ENCODE measurements around the gene SART3. TPM values are rescaled to one million over a fixed set of nuclear protein-coding genes. Genes with fewer than 3 reads are reported as not detected.

Gene SART3
- total RNA-seq, 2 experiments from 2014 or later = 69.3 to 87.1 TPM

- CTCF ChIA-PET = interaction anchor here (0.6 kb wide), 2 partner anchors 27 to 354 kb away, joined by 3 to 5 read pairs; no protein-coding TSS in a partner anchor
Observed at GRCh38 chr12:108530161-108530560, 30.8 kb downstream of the SART3 start.

GRCh38 chr12:108527166-108527496 is 33.8 kb downstream of the SART3 start:
- Mint-ChIP-seq H3K36me3 (ENCODE audit: low read depth) (peaks cover 64% of the 10 kb centered on the region), H3K4me1 (no peaks in the 10 kb centered on the region), H3K27ac (peak overlapping the region; percentile 24), H3K27me3 (no peaks in the 10 kb centered on the region), H3K4me3 (no peak overlapping the region), H3K9me3 (ENCODE audit: low read depth) (no peaks in the 10 kb centered on the region)
- ATAC-seq = no peak
- intact Hi-C loops (cut with DNase I, micrococcal nuclease) = no loop called here
- no peak for DNase-seq
- POLR2A ChIA-PET = no interaction called here
- CTCF ChIA-PET = no interaction called here

More at GRCh38 chr12:108530161-108530560, 30.8 kb downstream of the SART3 start:
- Mint-ChIP-seq H3K27ac (peak overlapping the region; percentile 10), H3K36me3 (ENCODE audit: low read depth) (peaks cover 57% of the 10 kb centered on the region), H3K27me3 (no peaks in the 10 kb centered on the region), H3K4me3 (no peak overlapping the region), H3K9me3 (ENCODE audit: low read depth) (no peaks in the 10 kb centered on the region), H3K4me1 (no peaks in the 10 kb centered on the region)
- intact Hi-C loops (cut with DNase I, micrococcal nuclease) = no loop called here
- POLR2A ChIA-PET = no interaction called here
- no peak for ATAC-seq
- DNase-seq = no peak

- no peak overlapping the region for H3K27ac Mint-ChIP-seq
- intact Hi-C loops (cut with DNase I, micrococcal nuclease) = no loop called here
- ATAC-seq (no peak), DNase-seq (no peak)
- no peak overlapping the region for H3K4me3 Mint-ChIP-seq
- ChIA-PET CTCF (no interaction called here), POLR2A (no interaction called here)
- H3K36me3 Mint-ChIP-seq (ENCODE audit: low read depth) = peaks cover 68% of the 10 kb centered on the region
- H3K9me3 Mint-ChIP-seq (ENCODE audit: low read depth) = no peaks in the 10 kb centered on the region
- no peaks in the 10 kb centered on the region for H3K27me3 Mint-ChIP-seq
- no peaks in the 10 kb centered on the region for H3K4me1 Mint-ChIP-seq
Observed at GRCh38 chr12:108526482-108527165, 34.3 kb downstream of the SART3 start.

GRCh38 chr12:108525681-108526080 is 35.3 kb downstream of the SART3 start:
- H3K4me1 Mint-ChIP-seq = no peaks in the 10 kb centered on the region
- H3K9me3 Mint-ChIP-seq (ENCODE audit: low read depth) = no peaks in the 10 kb centered on the region
- no peak overlapping the region for H3K27ac Mint-ChIP-seq
- intact Hi-C loops (cut with DNase I, micrococcal nuclease) = no loop called here
- H3K4me3 Mint-ChIP-seq = no peak overlapping the region
- peak; percentile 26 for ATAC-seq
- ChIA-PET CTCF (interaction anchor here (0.7 kb wide), 1 partner anchor 188 kb away, joined by 3 read pairs; no protein-coding TSS in a partner anchor), POLR2A (no interaction called here)
- no peaks in the 10 kb centered on the region for H3K27me3 Mint-ChIP-seq
- DNase-seq = no peak
- H3K36me3 Mint-ChIP-seq (ENCODE audit: low read depth) = peaks cover 72% of the 10 kb centered on the region

GRCh38 chr12:108523365-108523764 is 37.6 kb downstream of the SART3 start:
- Mint-ChIP-seq H3K4me3 (no peak overlapping the region), H3K9me3 (ENCODE audit: low read depth) (no peaks in the 10 kb centered on the region), H3K36me3 (ENCODE audit: low read depth) (peaks cover 68% of the 10 kb centered on the region), H3K27me3 (no peaks in the 10 kb centered on the region), H3K4me1 (no peaks in the 10 kb centered on the region), H3K27ac (no peak overlapping the region)
- CTCF ChIA-PET = interaction anchor here (1.9 kb wide), 1 partner anchor 11 kb away, joined by 8 read pairs; no protein-coding TSS in a partner anchor
- no peak for ATAC-seq
- POLR2A ChIA-PET = no interaction called here
- DNase-seq = no peak
- intact Hi-C loops (cut with DNase I, micrococcal nuclease) = no loop called here

- DNase-seq (no peak), ATAC-seq (no peak)
- Mint-ChIP-seq H3K4me1 (peaks cover 13% of the 10 kb centered on the region), H3K27ac (no peak overlapping the region), H3K27me3 (no peaks in the 10 kb centered on the region), H3K36me3 (ENCODE audit: low read depth) (peaks cover 41% of the 10 kb centered on the region), H3K9me3 (ENCODE audit: low read depth) (no peaks in the 10 kb centered on the region), H3K4me3 (no peak overlapping the region)
- ChIA-PET CTCF (interaction anchor here (1.0 kb wide), 1 partner anchor 12 kb away, joined by 3 read pairs; no protein-coding TSS in a partner anchor), POLR2A (interaction anchor here (0.7 kb wide), 1 partner anchor 170 kb away, joined by 6 read pairs; no protein-coding TSS in a partner anchor)
- intact Hi-C loops (cut with DNase I, micrococcal nuclease) = loop anchor here (5.0 to 10.0 kb wide), 2 partner anchors 113 to 1055 kb away; partner anchors contain the start of genes SELPLG (in 2 of the 2), MMAB (in 1 of the 2) and MVK (in 1 of the 2)
Observed at GRCh38 chr12:108519558-108519957, 41.4 kb downstream of the SART3 start.

GRCh38 chr12:108518716-108519496 is 42.1 kb downstream of the SART3 start:
- Mint-ChIP-seq H3K4me3 (no peak overlapping the region), H3K27me3 (no peaks in the 10 kb centered on the region), H3K9me3 (ENCODE audit: low read depth) (no peaks in the 10 kb centered on the region), H3K27ac (no peak overlapping the region), H3K4me1 (peaks cover 15% of the 10 kb centered on the region), H3K36me3 (ENCODE audit: low read depth) (peaks cover 37% of the 10 kb centered on the region)
- CTCF ChIA-PET = interaction anchor here (1.0 to 1.3 kb wide), 3 partner anchors 13 to 600 kb away, joined by 3 to 4 read pairs (median 3); no protein-coding TSS in a partner anchor
- ATAC-seq = no peak
- DNase-seq = no peak
- POLR2A ChIA-PET = no interaction called here
- intact Hi-C loops (cut with DNase I, micrococcal nuclease) = loop anchor here (5.0 to 10.0 kb wide), 2 partner anchors 113 to 1056 kb away; partner anchors contain the start of genes SELPLG (in 2 of the 2), MMAB (in 1 of the 2) and MVK (in 1 of the 2)

- Mint-ChIP-seq H3K9me3 (ENCODE audit: low read depth) (no peaks in the 10 kb centered on the region), H3K27me3 (no peaks in the 10 kb centered on the region), H3K27ac (no peak overlapping the region), H3K4me3 (no peak overlapping the region), H3K36me3 (ENCODE audit: low read depth) (peaks cover 31% of the 10 kb centered on the region), H3K4me1 (peaks cover 15% of the 10 kb centered on the region)
- ChIA-PET POLR2A (no interaction called here), CTCF (interaction anchor here (1.0 to 1.3 kb wide), 3 partner anchors 26 to 600 kb away, joined by 3 to 4 read pairs (median 3); no protein-coding TSS in a partner anchor)
- DNase-seq = no peak
- no peak for ATAC-seq
- intact Hi-C loops (cut with DNase I, micrococcal nuclease) = loop anchor here (5.0 to 10.0 kb wide), 2 partner anchors 114 to 1057 kb away; partner anchors contain the start of genes SELPLG (in 2 of the 2), MMAB (in 1 of the 2) and MVK (in 1 of the 2)
Observed at GRCh38 chr12:108518101-108518715, 42.8 kb downstream of the SART3 start.

GRCh38 chr12:108517288-108518100 is 43.5 kb downstream of the SART3 start:
- ChIA-PET CTCF (interaction anchor here (1.0 to 1.3 kb wide), 3 partner anchors 25 to 599 kb away, joined by 3 to 4 read pairs (median 3); no protein-coding TSS in a partner anchor), POLR2A (no interaction called here)
- Mint-ChIP-seq H3K4me3 (no peak overlapping the region), H3K27me3 (no peaks in the 10 kb centered on the region), H3K9me3 (ENCODE audit: low read depth) (no peaks in the 10 kb centered on the region), H3K27ac (no peak overlapping the region), H3K36me3 (ENCODE audit: low read depth) (peaks cover 27% of the 10 kb centered on the region), H3K4me1 (peaks cover 15% of the 10 kb centered on the region)
- ATAC-seq (no peak), DNase-seq (no peak)
- intact Hi-C loops (cut with DNase I, micrococcal nuclease) = loop anchor here (5.0 to 10.0 kb wide), 2 partner anchors 115 to 1057 kb away; partner anchors contain the start of genes SELPLG (in 2 of the 2), MMAB (in 1 of the 2) and MVK (in 1 of the 2)

- no peaks in the 10 kb centered on the region for H3K9me3 Mint-ChIP-seq (ENCODE audit: low read depth)
- peaks cover 20% of the 10 kb centered on the region for H3K36me3 Mint-ChIP-seq (ENCODE audit: low read depth)
- no peak for ATAC-seq
- H3K4me1 Mint-ChIP-seq = peaks cover 21% of the 10 kb centered on the region
- H3K27me3 Mint-ChIP-seq = no peaks in the 10 kb centered on the region
- H3K27ac Mint-ChIP-seq = no peak overlapping the region
- DNase-seq = no peak
- intact Hi-C loops (cut with DNase I, micrococcal nuclease) = loop anchor here (5.0 to 10.0 kb wide), 2 partner anchors 116 to 1058 kb away; partner anchors contain the start of genes SELPLG (in 2 of the 2), MMAB (in 1 of the 2) and MVK (in 1 of the 2)
- CTCF ChIA-PET = no interaction called here
- peak overlapping the region; percentile 82 for H3K4me3 Mint-ChIP-seq
- POLR2A ChIA-PET = interaction anchor here (0.8 kb wide), 1 partner anchor 44 kb away, joined by 3 read pairs; no protein-coding TSS in a partner anchor
Observed at GRCh38 chr12:108516511-108517275, 44.3 kb downstream of the SART3 start.

Measured in activated CD4-positive, alpha-beta T cell treated with anti-CD3 and anti-CD28 coated beads for 36 hours (primary cell).